Liver (tissue), 3 donors: ENCODE results near the gene LCA5.

Experiments used
- EGR1 ChIP-seq, 2 donors: IDR thresholded peaks; 2 replicates each; pipeline ENCODE4 v1.6.1; 2016 to 2018; ENCODE audit warnings: antibody characterized with exemption in 2 of 2, low read depth in 2 of 2
- GABPA ChIP-seq, 2 donors: IDR thresholded peaks in 1 of 2; conservative IDR thresholded peaks in 1 of 2; 2 replicates each; pipeline ENCODE4 v1.6.1; 2016; ENCODE audit warnings: antibody characterized with exemption in 2 of 2, mild to moderate bottlenecking in 1 of 2, moderate library complexity in 1 of 2
- RAD21 ChIP-seq, 2 donors: IDR thresholded peaks; 2 replicates each; pipeline ENCODE4 v1.6.1; 2016; ENCODE audit warnings: antibody characterized with exemption in 2 of 2, mild to moderate bottlenecking in 2 of 2
- RXRA ChIP-seq, 2 donors: IDR thresholded peaks; 2 replicates each; pipeline ENCODE4 v1.6.1; 2017 to 2018; ENCODE audit warnings: antibody characterized with exemption in 2 of 2, mild to moderate bottlenecking in 1 of 2
- SP1 ChIP-seq: IDR thresholded peaks from 2 replicates; pipeline ENCODE4 v1.6.1; 2018; ENCODE audit warnings: antibody characterized with exemption, mild to moderate bottlenecking
- TAF1 ChIP-seq: conservative IDR thresholded peaks from 2 replicates; pipeline ENCODE4 v1.6.1; 2016; ENCODE audit warnings: antibody characterized with exemption, mild to moderate bottlenecking
- YY1 ChIP-seq: IDR thresholded peaks from 2 replicates; pipeline ENCODE4 v1.6.1; 2016; ENCODE audit warnings: antibody characterized with exemption, mild to moderate bottlenecking
- TF ChIP-seq, protein P1 (sequence below): fragments of 150-350 bp; IDR thresholded peaks from 2 replicates; pipeline ENCODE4 v1.5.1; 2017; ENCODE audit warnings: improper control_type of control experiment, low read depth, low read length; ENCODE audit not compliant: missing input control
- TF ChIP-seq, protein P2 (sequence below): IDR thresholded peaks from 2 replicates; pipeline ENCODE4 v1.6.1; 2016; ENCODE audit warnings: antibody characterized with exemption, mild to moderate bottlenecking
- TF ChIP-seq, protein P3 (sequence below): IDR thresholded peaks from 2 replicates; pipeline ENCODE4 v1.6.1; 2016; ENCODE audit warnings: antibody characterized with exemption
- TF ChIP-seq, protein P4 (sequence below): IDR thresholded peaks from 2 replicates; pipeline ENCODE4 v1.6.1; 2016; ENCODE audit warnings: antibody characterized with exemption
- donor health status: healthy.
- donor health status: healthy.

DNA sequence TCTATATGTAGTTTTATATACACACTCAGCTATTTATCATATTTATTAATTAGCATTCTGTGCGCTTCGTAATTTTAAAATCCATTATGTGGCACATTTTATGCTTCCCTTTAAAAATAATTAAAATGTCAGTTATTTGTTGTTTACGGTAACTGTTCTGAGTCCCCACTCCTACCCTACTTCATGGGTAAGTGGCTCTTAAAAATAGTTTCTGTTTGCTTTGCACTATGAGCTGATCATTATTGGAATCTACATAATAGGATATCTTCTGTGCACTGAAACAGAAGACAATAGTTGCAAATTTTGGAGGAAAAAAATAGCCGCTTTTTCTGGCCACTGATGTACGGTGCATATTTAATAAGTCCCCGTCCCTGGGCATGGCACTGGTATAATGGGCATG lies 25.2 kb downstream of the LCA5 start:
- TF ChIP-seq, protein P1, sequence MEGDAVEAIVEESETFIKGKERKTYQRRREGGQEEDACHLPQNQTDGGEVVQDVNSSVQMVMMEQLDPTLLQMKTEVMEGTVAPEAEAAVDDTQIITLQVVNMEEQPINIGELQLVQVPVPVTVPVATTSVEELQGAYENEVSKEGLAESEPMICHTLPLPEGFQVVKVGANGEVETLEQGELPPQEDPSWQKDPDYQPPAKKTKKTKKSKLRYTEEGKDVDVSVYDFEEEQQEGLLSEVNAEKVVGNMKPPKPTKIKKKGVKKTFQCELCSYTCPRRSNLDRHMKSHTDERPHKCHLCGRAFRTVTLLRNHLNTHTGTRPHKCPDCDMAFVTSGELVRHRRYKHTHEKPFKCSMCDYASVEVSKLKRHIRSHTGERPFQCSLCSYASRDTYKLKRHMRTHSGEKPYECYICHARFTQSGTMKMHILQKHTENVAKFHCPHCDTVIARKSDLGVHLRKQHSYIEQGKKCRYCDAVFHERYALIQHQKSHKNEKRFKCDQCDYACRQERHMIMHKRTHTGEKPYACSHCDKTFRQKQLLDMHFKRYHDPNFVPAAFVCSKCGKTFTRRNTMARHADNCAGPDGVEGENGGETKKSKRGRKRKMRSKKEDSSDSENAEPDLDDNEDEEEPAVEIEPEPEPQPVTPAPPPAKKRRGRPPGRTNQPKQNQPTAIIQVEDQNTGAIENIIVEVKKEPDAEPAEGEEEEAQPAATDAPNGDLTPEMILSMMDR: no peak
- TF ChIP-seq SP1 (no peak), RAD21 (IDR thresholded peaks at IDR 0.05) (no peak), EGR1 (IDR thresholded peaks at IDR 0.05; ENCODE audit: low read depth in 2 of 2) (no peak), RXRA (IDR thresholded peaks at IDR 0.05) (no peak), TAF1 (no peak), YY1 (no peak), GABPA (IDR thresholded peaks at IDR 0.05 in 1 of 2, conservative IDR thresholded peaks at IDR 0.05 in 1 of 2) (no peak)
- TF ChIP-seq, protein P2, sequence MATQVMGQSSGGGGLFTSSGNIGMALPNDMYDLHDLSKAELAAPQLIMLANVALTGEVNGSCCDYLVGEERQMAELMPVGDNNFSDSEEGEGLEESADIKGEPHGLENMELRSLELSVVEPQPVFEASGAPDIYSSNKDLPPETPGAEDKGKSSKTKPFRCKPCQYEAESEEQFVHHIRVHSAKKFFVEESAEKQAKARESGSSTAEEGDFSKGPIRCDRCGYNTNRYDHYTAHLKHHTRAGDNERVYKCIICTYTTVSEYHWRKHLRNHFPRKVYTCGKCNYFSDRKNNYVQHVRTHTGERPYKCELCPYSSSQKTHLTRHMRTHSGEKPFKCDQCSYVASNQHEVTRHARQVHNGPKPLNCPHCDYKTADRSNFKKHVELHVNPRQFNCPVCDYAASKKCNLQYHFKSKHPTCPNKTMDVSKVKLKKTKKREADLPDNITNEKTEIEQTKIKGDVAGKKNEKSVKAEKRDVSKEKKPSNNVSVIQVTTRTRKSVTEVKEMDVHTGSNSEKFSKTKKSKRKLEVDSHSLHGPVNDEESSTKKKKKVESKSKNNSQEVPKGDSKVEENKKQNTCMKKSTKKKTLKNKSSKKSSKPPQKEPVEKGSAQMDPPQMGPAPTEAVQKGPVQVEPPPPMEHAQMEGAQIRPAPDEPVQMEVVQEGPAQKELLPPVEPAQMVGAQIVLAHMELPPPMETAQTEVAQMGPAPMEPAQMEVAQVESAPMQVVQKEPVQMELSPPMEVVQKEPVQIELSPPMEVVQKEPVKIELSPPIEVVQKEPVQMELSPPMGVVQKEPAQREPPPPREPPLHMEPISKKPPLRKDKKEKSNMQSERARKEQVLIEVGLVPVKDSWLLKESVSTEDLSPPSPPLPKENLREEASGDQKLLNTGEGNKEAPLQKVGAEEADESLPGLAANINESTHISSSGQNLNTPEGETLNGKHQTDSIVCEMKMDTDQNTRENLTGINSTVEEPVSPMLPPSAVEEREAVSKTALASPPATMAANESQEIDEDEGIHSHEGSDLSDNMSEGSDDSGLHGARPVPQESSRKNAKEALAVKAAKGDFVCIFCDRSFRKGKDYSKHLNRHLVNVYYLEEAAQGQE: no peak
- TF ChIP-seq, protein P3, sequence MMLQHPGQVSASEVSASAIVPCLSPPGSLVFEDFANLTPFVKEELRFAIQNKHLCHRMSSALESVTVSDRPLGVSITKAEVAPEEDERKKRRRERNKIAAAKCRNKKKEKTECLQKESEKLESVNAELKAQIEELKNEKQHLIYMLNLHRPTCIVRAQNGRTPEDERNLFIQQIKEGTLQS: no peak
- TF ChIP-seq, protein P4, sequence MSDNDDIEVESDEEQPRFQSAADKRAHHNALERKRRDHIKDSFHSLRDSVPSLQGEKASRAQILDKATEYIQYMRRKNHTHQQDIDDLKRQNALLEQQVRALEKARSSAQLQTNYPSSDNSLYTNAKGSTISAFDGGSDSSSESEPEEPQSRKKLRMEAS: no peak
